DOHH2 (cell line): Measurements from ENCODE around the gene ANKRD55.

Experiments used
- CTCF ChIP-seq: fragments of 200-600 bp; sonication (generic); IDR thresholded peaks from one replicate; pipeline ENCODE4 v1.5.1; 2014; ENCODE audit warnings: antibody characterized with exemption, mild to moderate bottlenecking, low read depth, low read length; ENCODE audit not compliant: poor library complexity, severe bottlenecking
- EZH2phosphoT487 ChIP-seq: fragments of 200-600 bp; sonication (generic); IDR thresholded peaks from 2 replicates; pipeline ENCODE4 v1.6.1; 2017; ENCODE audit warnings: borderline replicate concordance, mild to moderate bottlenecking, antibody characterized with exemption, low read length, moderate library complexity, mixed read lengths

- TF ChIP-seq CTCF (no peak), EZH2phosphoT487 (no peak)
These were observed 127.4 kb downstream of the ANKRD55 start for GRCh38 chr5:56105511-56106291.
